GM23338 (cell line): ENCODE results near the gene CNNM3. TPM values are rescaled to one million over a fixed set of nuclear protein-coding genes. Genes with fewer than 3 reads are reported as not detected.

Experiments used
- ATAC-seq: fragments of 200-7000 bp; cut with Tn5 transposase; 3 replicates; pipeline ENCODE4 v1.9.1; 2020
- DNase-seq: peaks from one replicate; pipeline ENCODE4 v3.0.0-alpha.2; 2015; ENCODE audit warnings: low spot score
- H2AFZ ChIP-seq: fragments of 200-600 bp; sonication (generic); 2 replicates; pipeline ENCODE4 v1.8.0; 2016; ENCODE audit warnings: antibody characterized with exemption, mild to moderate bottlenecking, moderate library complexity
- H3F3A ChIP-seq: fragments of 200-600 bp; sonication (generic); replicated peaks from 2 replicates; pipeline ENCODE4 v1.8.0; 2017; ENCODE audit warnings: antibody characterized with exemption, mixed run types, low read depth
- H3K27ac ChIP-seq: fragments of 200-600 bp; sonication (generic); 2 replicates; pipeline ENCODE4 v1.6.1; 2016; ENCODE audit warnings: low read depth
- H3K27me3 ChIP-seq: fragments of 200-600 bp; sonication (generic); 2 replicates; pipeline ENCODE4 v1.8.0; 2016; ENCODE audit warnings: mild to moderate bottlenecking, mixed run types, moderate library complexity; ENCODE audit not compliant: insufficient read depth
- H3K36me3 ChIP-seq: fragments of 200-600 bp; sonication (generic); 2 replicates; pipeline ENCODE4 v1.8.0; 2016; ENCODE audit warnings: mild to moderate bottlenecking; ENCODE audit not compliant: insufficient read depth
- H3K4me1 ChIP-seq: fragments of 200-600 bp; sonication (generic); 2 replicates; pipeline ENCODE4 v1.8.0; 2016; ENCODE audit warnings: mild to moderate bottlenecking, moderate library complexity; ENCODE audit not compliant: insufficient read depth
- H3K4me2 ChIP-seq: fragments of 200-600 bp; sonication (generic); 2 replicates; pipeline ENCODE4 v1.7.1; 2017; ENCODE audit warnings: mixed run types
- H3K4me3 ChIP-seq: fragments of 200-600 bp; sonication (generic); 2 replicates; pipeline ENCODE4 v1.6.1; 2016; ENCODE audit warnings: mixed run types
- H3K79me2 ChIP-seq: fragments of 200-600 bp; sonication (generic); replicated peaks from 2 replicates; pipeline ENCODE4 v1.8.0; 2017; ENCODE audit warnings: mild to moderate bottlenecking; ENCODE audit not compliant: insufficient read depth
- H3K9me2 ChIP-seq: fragments of 200-600 bp; sonication (generic); 2 replicates; pipeline ENCODE4 v1.8.0; 2017; ENCODE audit not compliant: insufficient read depth
- H4K20me1 ChIP-seq: fragments of 200-600 bp; sonication (generic); replicated peaks from 2 replicates; pipeline ENCODE4 v1.8.0; 2017; ENCODE audit warnings: mild to moderate bottlenecking; ENCODE audit not compliant: insufficient read depth
- H3K27ac Mint-ChIP-seq: 2 replicates; pipeline ENCODE4 v1.8.0; 2020; ENCODE audit warnings: inconsistent platforms, mild to moderate bottlenecking, moderate library complexity, mixed read lengths
- H3K27me3 Mint-ChIP-seq: 3 replicates; pipeline ENCODE4 v1.8.0; 2022; ENCODE audit warnings: low read depth, mild to moderate bottlenecking, moderate library complexity, mixed read lengths, inconsistent platforms; ENCODE audit not compliant: insufficient read depth, poor library complexity
- H3K36me3 Mint-ChIP-seq: 3 replicates; pipeline ENCODE4 v1.8.0; 2021; ENCODE audit warnings: low read depth, mild to moderate bottlenecking, inconsistent platforms, moderate library complexity, mixed read lengths
- H3K4me1 Mint-ChIP-seq: 3 replicates; pipeline ENCODE4 v1.8.0; 2020; ENCODE audit warnings: mild to moderate bottlenecking, inconsistent platforms, mixed read lengths
- H3K4me3 Mint-ChIP-seq: 3 replicates; pipeline ENCODE4 v1.8.0; 2021; ENCODE audit warnings: moderate library complexity, mild to moderate bottlenecking, inconsistent platforms, mixed read lengths
- H3K9me3 Mint-ChIP-seq: 3 replicates; pipeline ENCODE4 v1.8.0; 2020; ENCODE audit warnings: moderate library complexity, mild to moderate bottlenecking, inconsistent platforms, mixed read lengths
- CREB1 ChIP-seq: fragments of 250-450 bp; sonication (Bioruptor Pico); IDR thresholded peaks from 2 replicates; pipeline ENCODE4 v1.5.0; 2020; ENCODE audit warnings: low read depth, mild to moderate bottlenecking, moderate library complexity
- ETS1 ChIP-seq: IDR thresholded peaks from 2 replicates; pipeline ENCODE4 v1.6.1; 2016; ENCODE audit warnings: antibody characterized with exemption
- EZH2 ChIP-seq: fragments of 200-600 bp; sonication (generic); IDR thresholded peaks from one replicate; pipeline ENCODE4 v1.8.0; 2017; ENCODE audit warnings: antibody characterized with exemption, mild to moderate bottlenecking, low read depth; ENCODE audit not compliant: unreplicated experiment
- EZH2phosphoT487 ChIP-seq: fragments of 200-600 bp; sonication (generic); IDR thresholded peaks from one replicate; pipeline ENCODE4 v1.8.1; 2018; ENCODE audit warnings: antibody characterized with exemption; ENCODE audit not compliant: unreplicated experiment
- JUNB ChIP-seq: IDR thresholded peaks from one replicate; pipeline ENCODE4 v1.6.1; 2016; ENCODE audit warnings: antibody characterized with exemption; ENCODE audit not compliant: unreplicated experiment
- NANOG ChIP-seq: IDR thresholded peaks from 2 replicates; pipeline ENCODE4 v1.6.1; 2016; ENCODE audit warnings: antibody characterized with exemption, borderline replicate concordance
- POLR2AphosphoS5 ChIP-seq: IDR thresholded peaks from 2 replicates; pipeline ENCODE4 v1.6.1; 2016; ENCODE audit warnings: antibody characterized with exemption, low read depth
- REST ChIP-seq: IDR thresholded peaks from one replicate; pipeline ENCODE4 v1.6.1; 2018; ENCODE audit warnings: antibody characterized with exemption; ENCODE audit not compliant: unreplicated experiment
- STAT1 ChIP-seq: IDR thresholded peaks from one replicate; pipeline ENCODE4 v1.6.1; 2016; ENCODE audit warnings: antibody characterized with exemption; ENCODE audit not compliant: unreplicated experiment
- ZNF114 ChIP-seq: fragments of 250-450 bp; sonication (Bioruptor Pico); IDR thresholded peaks from 2 replicates; pipeline ENCODE4 v1.5.0; 2020; ENCODE audit warnings: mild to moderate bottlenecking, moderate library complexity
- ZNF331 ChIP-seq: fragments of 250-450 bp; sonication (Bioruptor Pico); IDR thresholded peaks from 2 replicates; pipeline ENCODE4 v1.5.0; 2020; ENCODE audit warnings: low read depth, mild to moderate bottlenecking, moderate library complexity
- polyA plus RNA-seq: library from polyadenylated mRNA; unstranded; fragments of >200 nt; fragmentation: Nextera tagmentation; extraction: Ambion mirVana; gene quantifications from 2 replicates; pipeline ENCODE4 v1.2.1, GENCODE V29; 2016
- total RNA-seq: library from RNA; depleted of rRNA; stranded (reverse); fragments of >200 nt; shearing (Covaris generic); gene quantifications from 2 replicates; pipeline ENCODE4 v1.2.3, GENCODE V29; 2014
- TF ChIP-seq, protein P1 (sequence below), 2 experiments: fragments of 200-600 bp in 1 of 2; sonication (generic) in 1 of 2; conservative IDR thresholded peaks; 2 replicates each; pipeline versions ENCODE4 v1.5.1 to v1.6.1; 2016 to 2017; ENCODE audit warnings: antibody characterized with exemption in 2 of 2, low read depth in 2 of 2, mild to moderate bottlenecking in 2 of 2, moderate library complexity in 1 of 2
- TF ChIP-seq, protein P2 (sequence below): fragments of 250-450 bp; sonication (Bioruptor Pico); IDR thresholded peaks from 2 replicates; pipeline ENCODE4 v1.5.0; 2020; ENCODE audit warnings: mild to moderate bottlenecking, moderate library complexity

Gene CNNM3
- total and polyA plus RNA-seq, 2 experiments from 2014 or later = 5.3 to 25.7 TPM

DNA sequence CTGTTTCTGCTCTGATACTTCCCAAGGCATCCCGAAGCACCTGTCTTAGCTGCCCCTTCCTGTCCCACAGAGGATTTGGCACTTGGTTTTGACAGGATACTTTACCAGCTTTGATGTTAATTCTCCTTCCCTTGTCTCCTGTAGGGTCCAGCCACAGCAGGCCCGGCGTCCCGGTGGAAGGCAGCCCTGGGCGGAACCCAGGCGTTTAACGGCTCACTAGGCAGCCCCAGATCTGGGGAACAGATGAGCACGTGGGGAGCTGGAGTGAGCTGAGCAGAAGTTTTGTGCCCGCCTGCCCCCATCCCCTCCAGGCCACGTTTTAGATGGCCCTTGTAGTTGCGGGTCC is 16.3 kb downstream of the CNNM3 start:
- H3K4me1 ChIP-seq = peaks cover 18% of the 10 kb centered on the region
- no peaks in the 10 kb centered on the region; the same call in 2 of the 3 replicates for H3K9me3 Mint-ChIP-seq
- H3K27me3 Mint-ChIP-seq = peaks cover 12% of the 10 kb centered on the region
- H3K4me2 ChIP-seq = peak overlapping the region; percentile 37; the same call in 1 of the 2 replicates
- TF ChIP-seq CREB1 (no peak), POLR2AphosphoS5 (no peak), EZH2 (no peak), EZH2phosphoT487 (no peak), NANOG (no peak), STAT1 (no peak), ZNF114 (CRISPR knock-in tag) (no peak), REST (no peak), ZNF331 (CRISPR knock-in tag) (no peak), ETS1 (no peak), JUNB (no peak)
- TF ChIP-seq, protein P1, sequence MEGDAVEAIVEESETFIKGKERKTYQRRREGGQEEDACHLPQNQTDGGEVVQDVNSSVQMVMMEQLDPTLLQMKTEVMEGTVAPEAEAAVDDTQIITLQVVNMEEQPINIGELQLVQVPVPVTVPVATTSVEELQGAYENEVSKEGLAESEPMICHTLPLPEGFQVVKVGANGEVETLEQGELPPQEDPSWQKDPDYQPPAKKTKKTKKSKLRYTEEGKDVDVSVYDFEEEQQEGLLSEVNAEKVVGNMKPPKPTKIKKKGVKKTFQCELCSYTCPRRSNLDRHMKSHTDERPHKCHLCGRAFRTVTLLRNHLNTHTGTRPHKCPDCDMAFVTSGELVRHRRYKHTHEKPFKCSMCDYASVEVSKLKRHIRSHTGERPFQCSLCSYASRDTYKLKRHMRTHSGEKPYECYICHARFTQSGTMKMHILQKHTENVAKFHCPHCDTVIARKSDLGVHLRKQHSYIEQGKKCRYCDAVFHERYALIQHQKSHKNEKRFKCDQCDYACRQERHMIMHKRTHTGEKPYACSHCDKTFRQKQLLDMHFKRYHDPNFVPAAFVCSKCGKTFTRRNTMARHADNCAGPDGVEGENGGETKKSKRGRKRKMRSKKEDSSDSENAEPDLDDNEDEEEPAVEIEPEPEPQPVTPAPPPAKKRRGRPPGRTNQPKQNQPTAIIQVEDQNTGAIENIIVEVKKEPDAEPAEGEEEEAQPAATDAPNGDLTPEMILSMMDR (conservative IDR thresholded peaks at IDR 0.05; ENCODE audit: low read depth in 2 of 2) = no peak
- TF ChIP-seq, protein P2, sequence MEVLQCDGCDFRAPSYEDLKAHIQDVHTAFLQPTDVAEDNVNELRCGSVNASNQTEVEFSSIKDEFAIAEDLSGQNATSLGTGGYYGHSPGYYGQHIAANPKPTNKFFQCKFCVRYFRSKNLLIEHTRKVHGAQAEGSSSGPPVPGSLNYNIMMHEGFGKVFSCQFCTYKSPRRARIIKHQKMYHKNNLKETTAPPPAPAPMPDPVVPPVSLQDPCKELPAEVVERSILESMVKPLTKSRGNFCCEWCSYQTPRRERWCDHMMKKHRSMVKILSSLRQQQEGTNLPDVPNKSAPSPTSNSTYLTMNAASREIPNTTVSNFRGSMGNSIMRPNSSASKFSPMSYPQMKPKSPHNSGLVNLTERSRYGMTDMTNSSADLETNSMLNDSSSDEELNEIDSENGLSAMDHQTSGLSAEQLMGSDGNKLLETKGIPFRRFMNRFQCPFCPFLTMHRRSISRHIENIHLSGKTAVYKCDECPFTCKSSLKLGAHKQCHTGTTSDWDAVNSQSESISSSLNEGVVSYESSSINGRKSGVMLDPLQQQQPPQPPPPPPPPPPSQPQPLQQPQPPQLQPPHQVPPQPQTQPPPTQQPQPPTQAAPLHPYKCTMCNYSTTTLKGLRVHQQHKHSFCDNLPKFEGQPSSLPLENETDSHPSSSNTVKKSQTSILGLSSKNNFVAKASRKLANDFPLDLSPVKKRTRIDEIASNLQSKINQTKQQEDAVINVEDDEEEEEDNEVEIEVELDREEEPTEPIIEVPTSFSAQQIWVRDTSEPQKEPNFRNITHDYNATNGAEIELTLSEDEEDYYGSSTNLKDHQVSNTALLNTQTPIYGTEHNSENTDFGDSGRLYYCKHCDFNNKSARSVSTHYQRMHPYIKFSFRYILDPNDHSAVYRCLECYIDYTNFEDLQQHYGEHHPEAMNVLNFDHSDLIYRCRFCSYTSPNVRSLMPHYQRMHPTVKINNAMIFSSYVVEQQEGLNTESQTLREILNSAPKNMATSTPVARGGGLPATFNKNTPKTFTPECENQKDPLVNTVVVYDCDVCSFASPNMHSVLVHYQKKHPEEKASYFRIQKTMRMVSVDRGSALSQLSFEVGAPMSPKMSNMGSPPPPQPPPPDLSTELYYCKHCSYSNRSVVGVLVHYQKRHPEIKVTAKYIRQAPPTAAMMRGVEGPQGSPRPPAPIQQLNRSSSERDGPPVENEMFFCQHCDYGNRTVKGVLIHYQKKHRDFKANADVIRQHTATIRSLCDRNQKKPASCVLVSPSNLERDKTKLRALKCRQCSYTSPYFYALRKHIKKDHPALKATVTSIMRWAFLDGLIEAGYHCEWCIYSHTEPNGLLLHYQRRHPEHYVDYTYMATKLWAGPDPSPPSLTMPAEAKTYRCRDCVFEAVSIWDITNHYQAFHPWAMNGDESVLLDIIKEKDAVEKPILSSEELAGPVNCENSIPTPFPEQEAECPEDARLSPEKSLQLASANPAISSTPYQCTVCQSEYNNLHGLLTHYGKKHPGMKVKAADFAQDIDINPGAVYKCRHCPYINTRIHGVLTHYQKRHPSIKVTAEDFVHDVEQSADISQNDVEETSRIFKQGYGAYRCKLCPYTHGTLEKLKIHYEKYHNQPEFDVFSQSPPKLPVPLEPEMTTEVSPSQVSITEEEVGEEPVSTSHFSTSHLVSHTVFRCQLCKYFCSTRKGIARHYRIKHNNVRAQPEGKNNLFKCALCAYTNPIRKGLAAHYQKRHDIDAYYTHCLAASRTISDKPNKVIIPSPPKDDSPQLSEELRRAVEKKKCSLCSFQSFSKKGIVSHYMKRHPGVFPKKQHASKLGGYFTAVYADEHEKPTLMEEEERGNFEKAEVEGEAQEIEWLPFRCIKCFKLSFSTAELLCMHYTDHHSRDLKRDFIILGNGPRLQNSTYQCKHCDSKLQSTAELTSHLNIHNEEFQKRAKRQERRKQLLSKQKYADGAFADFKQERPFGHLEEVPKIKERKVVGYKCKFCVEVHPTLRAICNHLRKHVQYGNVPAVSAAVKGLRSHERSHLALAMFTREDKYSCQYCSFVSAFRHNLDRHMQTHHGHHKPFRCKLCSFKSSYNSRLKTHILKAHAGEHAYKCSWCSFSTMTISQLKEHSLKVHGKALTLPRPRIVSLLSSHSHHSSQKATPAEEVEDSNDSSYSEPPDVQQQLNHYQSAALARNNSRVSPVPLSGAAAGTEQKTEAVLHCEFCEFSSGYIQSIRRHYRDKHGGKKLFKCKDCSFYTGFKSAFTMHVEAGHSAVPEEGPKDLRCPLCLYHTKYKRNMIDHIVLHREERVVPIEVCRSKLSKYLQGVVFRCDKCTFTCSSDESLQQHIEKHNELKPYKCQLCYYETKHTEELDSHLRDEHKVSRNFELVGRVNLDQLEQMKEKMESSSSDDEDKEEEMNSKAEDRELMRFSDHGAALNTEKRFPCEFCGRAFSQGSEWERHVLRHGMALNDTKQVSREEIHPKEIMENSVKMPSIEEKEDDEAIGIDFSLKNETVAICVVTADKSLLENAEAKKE = no peak
- no peak overlapping the region; the same call in 1 of the 2 replicates for H3K27ac Mint-ChIP-seq
- no peak overlapping the region for H2AFZ ChIP-seq
- H3K9me2 ChIP-seq = no peaks in the 10 kb centered on the region
- H3K4me1 Mint-ChIP-seq = peaks cover 24% of the 10 kb centered on the region
- no peaks in the 10 kb centered on the region for H3K79me2 ChIP-seq
- H3K36me3 Mint-ChIP-seq = peaks cover 79% of the 10 kb centered on the region
- peak overlapping the region; percentile 80 for H3K4me3 Mint-ChIP-seq
- DNase-seq (no peak), ATAC-seq (peak; percentile 38)
- H3K36me3 ChIP-seq = peaks cover 27% of the 10 kb centered on the region; the same call in 1 of the 2 replicates
- H4K20me1 ChIP-seq = peaks cover 11% of the 10 kb centered on the region
- no peaks in the 10 kb centered on the region for H3K27me3 ChIP-seq
- H3F3A ChIP-seq = peaks cover 21% of the 10 kb centered on the region; the same call in 1 of the 2 replicates
- peak overlapping the region; percentile 31; the same call in 1 of the 2 replicates for H3K4me3 ChIP-seq
- peak overlapping the region; percentile 81 for H3K27ac ChIP-seq
